Kidney epithelial cell (primary cell): ENCODE data around the gene SRGAP1. TPM values are rescaled to one million over a fixed set of nuclear protein-coding genes. Genes with fewer than 3 reads are reported as not detected.

ENCODE experiments used
- DNase-seq: peaks from one replicate; pipeline ENCODE4 v3.0.0-alpha.2; 2010; ENCODE audit warnings: low read depth
- H3K27me3 ChIP-seq: 2 replicates; pipeline ENCODE4 v1.6.0; 2011; ENCODE audit warnings: low read length; ENCODE audit not compliant: control insufficient read depth, insufficient read depth
- H3K36me3 ChIP-seq: 2 replicates; pipeline ENCODE4 v1.5.1; 2011; ENCODE audit warnings: low read length; ENCODE audit not compliant: control insufficient read depth, insufficient read depth
- H3K4me3 ChIP-seq: 2 replicates; pipeline ENCODE4 v1.5.1; 2011; ENCODE audit warnings: low read depth, mild to moderate bottlenecking, control low read depth, low read length
- total RNA-seq: library from RNA; depleted of rRNA; stranded (reverse); fragments of >200 nt; gene quantifications from 2 replicates; pipeline ENCODE4 v1.2.3, GENCODE V29; 2015
- TF ChIP-seq, protein P1 (sequence below): IDR thresholded peaks from 2 replicates; pipeline ENCODE4 v1.5.1; 2011; ENCODE audit warnings: mild to moderate bottlenecking, moderate library complexity, low read length, control low read depth, inconsistent platforms; ENCODE audit not compliant: insufficient read depth, poor library complexity, severe bottlenecking

SRGAP1 gene
- total RNA-seq, 1 donor from 2014 or later = 28.9 TPM

DNA sequence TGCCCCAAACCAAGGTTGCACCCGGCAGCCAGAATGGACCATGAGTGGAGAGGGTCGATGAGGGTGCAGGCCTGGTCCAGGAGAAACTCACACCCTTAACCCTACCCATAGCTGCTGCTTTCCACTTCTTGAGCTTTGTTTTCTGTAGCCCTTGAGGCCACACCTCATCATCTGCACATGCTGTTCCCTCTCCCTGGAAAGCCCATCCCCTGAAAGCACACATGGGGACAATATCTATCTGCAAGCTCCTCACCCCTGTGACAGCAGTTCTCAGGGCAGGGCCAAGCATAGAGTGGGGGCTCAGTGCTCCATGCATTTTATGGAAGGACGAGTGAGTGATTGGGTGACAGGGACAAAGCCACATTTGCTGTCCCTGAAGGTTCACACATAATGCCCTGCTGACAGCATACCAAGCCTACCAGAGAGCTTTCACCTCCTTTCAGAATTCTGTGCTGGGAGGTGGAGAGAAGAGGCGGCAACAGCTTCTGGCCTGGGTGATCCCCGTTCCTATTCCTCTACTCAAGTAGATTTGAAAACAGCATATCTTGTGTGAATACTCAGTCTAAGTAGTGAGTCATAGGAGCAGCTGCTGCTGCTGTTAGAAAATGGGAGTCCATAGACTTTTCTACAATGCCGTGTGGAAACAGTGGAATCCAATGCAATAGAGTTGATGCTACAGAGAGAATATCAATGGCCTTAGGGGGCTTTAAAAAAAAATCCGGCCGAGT, 44.6 kb downstream of the SRGAP1 start:
- no peaks in the 10 kb centered on the region for H3K27me3 ChIP-seq
- H3K36me3 ChIP-seq = peaks cover 1% of the 10 kb centered on the region
- no peak overlapping the region for H3K4me3 ChIP-seq
- TF ChIP-seq, protein P1, sequence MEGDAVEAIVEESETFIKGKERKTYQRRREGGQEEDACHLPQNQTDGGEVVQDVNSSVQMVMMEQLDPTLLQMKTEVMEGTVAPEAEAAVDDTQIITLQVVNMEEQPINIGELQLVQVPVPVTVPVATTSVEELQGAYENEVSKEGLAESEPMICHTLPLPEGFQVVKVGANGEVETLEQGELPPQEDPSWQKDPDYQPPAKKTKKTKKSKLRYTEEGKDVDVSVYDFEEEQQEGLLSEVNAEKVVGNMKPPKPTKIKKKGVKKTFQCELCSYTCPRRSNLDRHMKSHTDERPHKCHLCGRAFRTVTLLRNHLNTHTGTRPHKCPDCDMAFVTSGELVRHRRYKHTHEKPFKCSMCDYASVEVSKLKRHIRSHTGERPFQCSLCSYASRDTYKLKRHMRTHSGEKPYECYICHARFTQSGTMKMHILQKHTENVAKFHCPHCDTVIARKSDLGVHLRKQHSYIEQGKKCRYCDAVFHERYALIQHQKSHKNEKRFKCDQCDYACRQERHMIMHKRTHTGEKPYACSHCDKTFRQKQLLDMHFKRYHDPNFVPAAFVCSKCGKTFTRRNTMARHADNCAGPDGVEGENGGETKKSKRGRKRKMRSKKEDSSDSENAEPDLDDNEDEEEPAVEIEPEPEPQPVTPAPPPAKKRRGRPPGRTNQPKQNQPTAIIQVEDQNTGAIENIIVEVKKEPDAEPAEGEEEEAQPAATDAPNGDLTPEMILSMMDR = no peak
- no peak for DNase-seq

DNA sequence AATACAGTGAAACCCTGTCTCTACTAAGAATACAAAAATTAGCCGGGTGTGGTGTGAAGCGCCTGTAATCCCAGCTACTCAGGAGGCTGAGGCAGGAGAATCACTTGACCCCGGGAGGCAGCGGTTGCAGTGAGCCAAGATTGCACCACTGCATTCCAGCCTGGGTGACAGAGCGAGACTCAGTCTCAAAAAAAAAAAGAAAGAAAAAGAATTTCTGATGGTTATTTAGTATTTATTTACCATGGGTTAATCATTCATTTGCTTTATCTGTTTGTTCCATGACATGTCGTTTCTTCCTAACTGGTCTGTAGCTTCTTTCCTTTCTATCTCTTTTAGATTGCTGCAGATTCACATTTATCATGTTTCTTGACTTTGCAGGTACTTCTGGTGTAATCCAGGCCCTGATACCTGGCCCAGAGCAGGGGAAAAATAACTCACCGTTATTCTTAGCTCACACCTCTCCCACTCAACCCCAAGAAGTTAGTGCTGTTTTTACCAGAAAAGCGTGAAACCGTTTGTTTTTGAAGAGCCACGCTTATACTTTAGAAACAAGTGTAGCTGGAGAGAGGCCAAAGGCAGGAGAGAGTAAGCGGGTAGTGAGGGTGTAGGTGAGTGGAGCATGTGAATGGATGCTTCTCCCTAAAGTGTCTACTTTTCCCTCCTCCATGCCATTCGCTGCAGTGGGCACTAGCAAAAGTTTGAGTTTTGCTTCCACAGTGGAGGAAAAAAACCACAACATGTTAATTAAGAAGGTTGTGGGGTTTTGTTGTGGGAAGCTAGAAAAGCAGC, 45.4 kb downstream of the SRGAP1 start:
- DNase-seq = no peak
- no peaks in the 10 kb centered on the region for H3K27me3 ChIP-seq
- TF ChIP-seq, protein P1 = no peak
- H3K36me3 ChIP-seq = peaks cover 1% of the 10 kb centered on the region
- no peak overlapping the region for H3K4me3 ChIP-seq

- Histone ChIP-seq H3K27me3 (no peaks in the 10 kb centered on the region), H3K36me3 (peaks cover 1% of the 10 kb centered on the region), H3K4me3 (no peak overlapping the region)
- TF ChIP-seq, protein P1 = no peak
- DNase-seq = no peak
Observed at GRCh38 chr12:63893170-63893569, 48.7 kb downstream of the SRGAP1 start.

GRCh38 chr12:63894132-63894531, 49.6 kb downstream of the SRGAP1 start:
- Histone ChIP-seq H3K27me3 (no peaks in the 10 kb centered on the region), H3K4me3 (no peak overlapping the region), H3K36me3 (peaks cover 1% of the 10 kb centered on the region)
- no peak for DNase-seq
- TF ChIP-seq, protein P1 = no peak

DNA sequence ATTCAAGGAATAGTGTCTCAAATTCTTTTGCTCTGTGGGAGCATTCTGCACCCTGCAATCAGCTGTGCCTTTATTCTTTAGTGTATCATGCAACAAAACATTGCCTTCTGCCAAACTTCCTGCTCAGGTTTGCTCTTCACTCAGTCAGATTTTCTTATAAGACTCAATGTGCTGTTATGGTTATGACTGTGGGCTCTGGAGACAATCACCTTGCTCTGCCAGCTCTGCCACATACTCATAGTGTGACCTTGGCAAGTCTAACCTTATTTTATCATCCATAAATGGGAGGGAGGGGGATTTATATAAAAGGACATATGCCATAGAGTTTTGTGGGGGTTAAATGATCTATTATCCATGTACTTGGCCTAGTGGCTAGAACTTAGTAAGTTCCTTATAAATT, 51.3 kb downstream of the SRGAP1 start:
- TF ChIP-seq, protein P1 = no peak
- no peak for DNase-seq
- Histone ChIP-seq H3K36me3 (no peaks in the 10 kb centered on the region), H3K4me3 (no peak overlapping the region), H3K27me3 (no peaks in the 10 kb centered on the region)

DNA sequence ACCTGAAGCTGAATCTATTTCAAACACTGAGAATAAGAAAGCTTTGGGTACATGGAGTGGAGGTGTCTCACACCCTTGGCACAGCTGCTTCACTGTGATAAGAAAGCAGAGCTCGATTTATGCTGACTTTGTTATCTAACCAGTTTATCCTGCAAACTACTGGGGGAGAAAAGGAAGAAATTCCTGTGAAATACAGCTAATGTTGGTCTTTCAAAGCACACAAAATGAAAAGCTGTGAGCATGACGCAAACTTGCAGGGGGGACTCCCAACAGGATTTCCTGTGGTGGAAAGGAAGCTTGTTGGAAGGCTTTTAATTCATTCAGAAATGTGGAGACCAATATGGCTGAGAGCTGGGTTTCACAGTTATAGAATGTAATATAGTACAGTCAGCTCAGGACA, 53.4 kb downstream of the SRGAP1 start:
- no peak for DNase-seq
- Histone ChIP-seq H3K4me3 (no peak overlapping the region), H3K27me3 (no peaks in the 10 kb centered on the region), H3K36me3 (no peaks in the 10 kb centered on the region)
- TF ChIP-seq, protein P1 = no peak
